Stimulated activated CD4-positive, alpha-beta T cell treated with anti-CD3 and anti-CD28 coated beads, Interleukin-2, amount 100 ng/mL, for 48 hours (primary cell): ENCODE measurements around the gene EPS8.
A peak's percentile ranks its signal among the peaks of the same experiment; 100 is the strongest.

Experiments
- DNase-seq, 2 donors: peaks; one replicate each; pipeline ENCODE4 v3.0.0-alpha.2; 2020

EPS8 gene

DNA sequence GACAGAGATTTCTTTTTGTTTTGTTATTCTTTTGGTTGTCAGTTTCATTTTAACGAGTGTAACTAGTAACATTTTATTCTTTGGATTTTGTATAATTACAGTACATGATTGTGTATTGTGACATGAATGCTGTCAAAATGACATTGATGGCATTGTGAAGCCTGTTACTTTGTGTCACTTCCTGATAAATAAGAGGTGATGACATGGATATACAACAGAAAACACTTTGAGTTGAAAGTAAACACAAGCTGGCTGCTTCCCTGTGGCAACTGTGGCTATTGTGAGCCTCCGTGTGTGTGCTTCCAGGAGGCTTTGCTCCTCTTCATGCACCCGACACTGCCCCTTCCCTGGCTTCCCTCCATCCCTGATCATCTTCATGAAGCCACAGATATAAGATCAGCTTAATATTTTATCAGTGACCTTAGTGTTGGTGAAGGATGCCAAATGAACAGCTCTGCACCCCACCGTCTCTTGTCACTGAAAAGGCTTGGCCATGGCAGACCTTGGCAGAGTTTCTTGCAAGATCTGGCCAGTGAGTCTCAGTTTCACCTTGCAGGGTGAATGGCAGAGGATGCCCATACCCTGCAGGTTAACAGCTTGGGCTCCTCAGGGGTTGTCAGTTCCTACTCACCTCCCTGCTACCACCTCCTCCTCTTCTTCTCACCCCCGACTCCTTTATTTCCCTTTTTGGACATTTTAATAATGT is 191.9 kb downstream of the EPS8 start:
- no peak for DNase-seq

DNA sequence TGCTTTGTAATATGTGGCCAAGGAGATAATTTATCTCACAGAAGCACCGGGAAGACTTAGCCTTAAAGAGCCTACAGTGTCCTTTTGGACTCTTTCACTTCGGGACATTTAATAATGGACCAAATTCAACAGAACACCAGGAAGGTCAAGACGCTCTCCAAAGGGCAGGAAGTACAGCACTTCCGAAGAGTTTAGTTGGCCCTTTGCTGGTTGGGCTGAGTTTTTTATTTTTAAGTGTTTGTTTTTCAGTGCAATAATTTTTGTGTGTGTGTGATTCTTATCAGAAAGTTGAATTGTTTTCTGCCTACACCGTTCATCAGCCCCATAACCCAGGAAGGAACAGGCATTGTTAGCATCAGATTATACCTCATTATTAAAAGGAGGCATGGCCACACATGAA is 193.0 kb downstream of the EPS8 start:
- DNase-seq: no peak

DNA sequence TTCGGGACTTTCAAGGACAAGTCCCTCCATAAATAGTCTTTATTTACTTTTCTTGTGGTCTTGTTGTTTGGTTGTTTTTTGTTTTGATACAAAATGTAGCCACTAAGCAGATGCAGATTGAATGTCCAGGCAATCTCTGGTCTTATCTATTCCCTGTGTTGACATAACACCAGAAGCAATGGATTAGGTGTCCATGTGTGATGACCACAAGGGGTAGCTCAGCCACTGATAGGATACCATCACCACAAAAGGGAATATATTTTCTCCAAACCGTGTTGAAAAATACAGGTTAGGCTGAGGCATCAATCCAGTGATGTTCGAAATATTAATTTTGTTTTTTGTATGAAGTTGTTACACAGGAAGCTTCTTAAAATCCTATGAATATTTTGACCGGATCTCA is 196.3 kb downstream of the EPS8 start:
- DNase-seq: no peak

DNA sequence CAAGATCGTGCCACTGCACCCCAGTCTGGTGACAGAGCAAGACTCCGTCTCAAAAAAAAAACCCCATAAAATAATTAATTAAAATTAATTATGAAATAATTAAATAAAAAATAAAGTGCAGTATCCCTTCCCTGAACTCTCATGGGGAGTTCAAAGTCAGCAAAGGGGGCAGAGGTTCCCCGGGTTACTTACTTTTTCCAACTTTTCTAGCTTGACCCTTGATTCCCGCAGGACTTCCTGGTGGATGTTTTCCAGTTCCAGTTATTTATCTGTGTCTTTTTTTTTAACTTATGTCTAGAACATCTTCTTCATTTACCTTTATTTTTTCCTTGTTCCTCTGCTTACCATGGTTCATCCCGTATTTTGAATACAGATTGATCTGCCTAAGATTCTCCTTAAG is 197.4 kb downstream of the EPS8 start:
- DNase-seq: no peak

DNA sequence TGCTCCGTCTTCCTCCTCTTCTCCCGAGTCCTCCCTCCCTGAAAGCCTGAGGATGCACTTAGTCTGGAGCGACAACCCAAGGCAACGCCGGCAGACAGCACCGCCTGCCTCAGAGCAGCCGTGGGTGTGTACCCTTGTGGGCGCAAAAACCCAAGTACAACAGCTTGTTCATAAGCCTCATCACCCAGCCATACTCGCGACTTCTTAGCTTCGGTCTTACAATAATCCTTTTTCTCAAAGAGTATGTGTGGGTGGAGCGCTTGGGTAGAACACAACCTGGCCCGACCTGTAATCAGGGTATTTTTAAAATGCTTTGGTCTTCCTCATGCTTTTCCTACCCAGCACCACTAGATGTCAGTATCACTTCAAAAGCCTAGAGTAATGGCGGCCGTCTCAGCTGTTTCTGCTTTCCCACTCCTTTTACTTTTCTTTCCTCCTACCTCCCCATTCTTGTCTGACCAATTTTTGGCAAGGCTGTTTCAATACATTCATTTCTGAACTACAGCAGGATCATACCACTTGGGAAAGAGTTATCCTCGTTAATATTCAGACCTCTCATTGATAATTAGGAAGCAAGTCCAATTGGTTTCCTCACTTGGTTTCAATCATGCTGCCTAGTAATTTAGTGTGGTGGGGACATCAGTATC is 198.9 kb downstream of the EPS8 start:
- peak; percentile 22 to 46 for DNase-seq

DNA sequence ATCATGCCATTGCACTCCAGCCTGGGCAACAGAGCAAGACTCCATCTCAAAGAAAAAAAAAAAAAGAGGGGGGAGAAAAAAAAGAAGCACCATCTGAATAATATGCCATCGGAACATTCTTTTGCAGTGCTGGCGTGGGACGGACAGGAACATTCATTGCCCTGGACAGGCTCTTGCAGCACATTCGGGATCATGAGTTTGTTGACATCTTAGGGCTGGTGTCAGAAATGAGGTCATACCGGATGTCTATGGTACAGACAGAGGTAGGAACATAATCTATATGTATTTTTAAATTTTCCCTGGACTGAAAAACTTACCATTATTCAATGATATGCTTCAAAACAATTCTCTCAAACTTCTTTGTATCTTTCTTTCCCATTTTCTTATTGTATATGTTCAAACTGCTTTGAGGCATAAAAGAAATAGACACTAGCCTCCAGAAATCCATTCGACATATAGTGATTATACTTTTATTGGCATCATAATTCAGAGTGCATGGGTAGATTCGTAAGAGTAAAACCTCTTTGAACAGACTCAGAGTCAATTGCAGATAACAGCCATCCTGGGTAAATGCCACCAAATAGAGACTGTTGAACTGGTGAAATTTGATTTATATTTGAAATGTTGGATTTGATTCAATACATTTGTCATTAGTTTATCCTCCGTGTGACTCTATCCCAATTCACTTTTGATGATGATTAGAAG is 199.7 kb downstream of the EPS8 start:
- DNase-seq: no peak

DNA sequence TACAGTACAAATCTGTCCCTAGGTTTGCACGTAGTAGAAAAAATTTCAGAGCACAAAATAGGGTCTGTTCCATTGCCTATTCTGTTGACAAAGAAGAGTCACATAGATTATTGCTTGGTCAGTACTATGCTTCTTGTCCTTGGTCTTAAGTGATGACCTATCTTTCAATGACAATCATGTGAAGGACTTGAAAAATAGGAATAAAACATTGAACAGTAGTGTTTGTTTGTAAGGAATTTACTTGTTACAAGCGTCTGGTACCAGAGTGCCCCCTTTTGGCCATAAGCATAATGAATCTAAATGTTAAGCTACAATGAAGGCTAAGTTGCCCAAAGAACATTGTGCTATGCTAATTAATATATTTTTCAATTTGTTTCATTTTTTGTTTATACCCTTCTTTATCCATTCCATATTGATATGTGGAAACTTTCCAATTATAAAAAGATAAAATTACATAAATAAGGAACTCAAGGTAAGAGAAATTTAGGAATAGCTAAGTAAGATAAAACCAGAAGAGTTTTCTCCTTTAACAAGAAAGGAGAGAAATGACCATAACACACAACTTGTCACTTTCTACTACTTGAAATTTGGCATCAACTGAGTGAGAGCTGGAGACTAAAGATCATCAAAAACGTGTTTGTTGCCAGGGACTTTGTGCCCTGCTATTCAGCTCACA is 204.7 kb downstream of the EPS8 start:
- DNase-seq: peak in 1 of 2 donors; percentile 20

DNA sequence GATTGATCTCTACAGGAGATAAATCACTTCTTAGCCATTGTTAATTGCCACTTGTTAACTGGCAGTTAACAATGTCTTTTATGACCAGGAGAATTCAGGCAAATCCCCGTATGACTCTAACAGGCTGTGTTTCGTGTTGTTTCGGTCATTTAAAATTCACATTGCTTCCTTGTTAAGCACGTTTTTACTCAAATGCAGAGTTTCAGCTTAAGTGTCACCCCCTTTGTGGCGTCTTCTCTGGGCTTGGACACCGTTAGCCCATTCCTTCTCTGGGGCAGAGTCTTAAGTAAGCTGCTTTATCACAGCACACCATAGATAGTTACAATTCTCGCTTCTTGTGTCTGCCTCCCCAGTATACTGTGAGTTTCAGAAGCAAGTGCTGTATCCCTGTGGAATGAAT is 205.4 kb downstream of the EPS8 start:
- no peak for DNase-seq

DNA sequence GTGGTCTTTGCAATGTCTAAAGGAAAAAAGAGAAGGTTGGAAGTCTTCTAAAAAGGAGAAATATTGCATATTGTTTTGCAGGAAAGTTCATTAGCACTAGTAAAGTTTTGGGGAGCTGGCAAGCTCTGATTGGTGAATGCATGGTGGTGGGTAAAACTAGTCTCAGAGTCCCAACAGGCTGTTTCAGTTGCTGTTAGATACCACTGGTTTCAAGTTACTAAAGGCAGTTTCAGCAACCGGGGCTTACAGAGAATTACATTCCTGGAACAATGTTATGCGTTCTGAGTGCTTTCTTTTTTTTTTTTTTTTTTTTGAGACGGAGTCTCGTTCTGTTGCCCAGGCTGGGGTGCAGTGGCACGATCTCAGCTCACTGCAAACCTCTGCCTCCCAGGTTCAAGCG is 208.2 kb downstream of the EPS8 start:
- DNase-seq: no peak

DNA sequence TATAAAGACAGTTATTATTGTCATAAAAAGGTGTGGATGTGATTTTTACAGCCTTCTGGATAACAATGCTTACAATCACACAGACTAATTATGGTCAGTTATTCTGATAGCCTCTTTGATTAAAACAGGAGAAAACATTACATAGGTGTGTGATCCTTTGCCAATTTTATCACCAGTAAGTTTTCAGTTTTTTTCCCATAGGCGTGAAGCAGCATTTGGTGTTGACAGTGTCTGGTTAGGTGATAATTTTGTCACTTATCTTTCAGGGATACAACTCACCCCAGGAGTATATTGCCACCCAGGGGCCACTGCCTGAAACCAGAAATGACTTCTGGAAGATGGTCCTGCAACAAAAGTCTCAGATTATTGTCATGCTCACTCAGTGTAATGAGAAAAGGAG is 208.8 kb downstream of the EPS8 start:
- no peak for DNase-seq

DNA sequence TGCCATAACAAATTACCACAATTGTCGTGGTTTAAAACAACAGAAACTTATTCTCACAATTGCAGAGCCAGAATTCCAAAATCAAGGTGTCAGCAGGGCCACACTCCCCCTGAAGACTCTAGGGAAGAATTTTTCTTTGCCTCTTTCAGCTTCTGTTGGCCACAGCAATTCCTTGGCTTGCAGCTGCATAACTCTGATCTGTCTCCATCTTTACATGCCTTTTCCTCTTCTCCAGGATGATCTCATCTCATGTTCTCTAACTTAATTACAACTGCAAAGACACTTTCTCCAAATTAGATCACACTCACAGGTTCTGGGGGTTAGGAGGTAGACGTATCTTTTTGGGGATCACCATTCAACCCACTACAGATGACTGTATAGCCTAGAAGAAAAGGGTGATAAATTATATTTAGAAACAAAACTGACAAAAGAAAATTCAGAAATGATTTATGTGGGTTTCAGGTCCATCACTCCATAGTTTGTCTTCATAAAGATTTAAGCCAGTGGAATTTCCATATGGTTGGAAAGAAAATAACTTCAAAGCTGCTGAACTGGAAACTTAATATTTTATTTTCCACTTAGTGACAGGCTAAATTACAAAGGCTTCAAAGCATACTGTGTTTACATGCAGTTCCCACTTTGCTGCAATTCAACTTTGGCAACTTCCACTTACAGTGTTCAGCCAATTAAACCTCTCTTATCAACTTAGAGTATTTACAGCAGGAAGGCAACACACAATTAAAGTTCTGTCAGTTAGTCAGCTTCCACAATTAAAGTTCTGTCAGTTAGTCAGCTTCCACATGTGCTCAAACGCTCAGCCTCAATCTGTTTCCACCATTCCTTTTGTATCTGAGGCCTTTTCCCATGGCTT is 213.3 kb downstream of the EPS8 start:
- no peak for DNase-seq

DNA sequence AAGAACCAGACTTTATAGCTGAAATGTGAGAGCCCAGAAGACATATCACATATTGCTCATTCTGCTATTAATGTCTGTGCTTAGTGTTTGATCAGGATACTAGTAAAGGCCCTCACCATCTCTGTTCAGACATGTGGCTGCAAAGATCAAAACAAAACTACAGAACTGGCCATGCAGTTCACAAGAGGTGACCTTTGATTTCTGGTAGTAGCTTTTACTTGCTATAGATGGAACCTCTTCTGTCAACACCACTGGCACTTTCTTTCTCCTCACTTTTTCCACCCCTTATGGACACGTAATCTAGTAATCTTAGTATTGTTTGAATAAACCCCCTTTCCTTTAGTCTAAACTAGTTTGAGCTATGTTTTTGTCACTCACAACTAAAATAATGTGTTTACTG is 214.8 kb downstream of the EPS8 start:
- DNase-seq: no peak
